ENCODE measurements around the gene ACOX3.
"Not testable (repeated sequence)": the region's sequence is repeated elsewhere in the genome, so short reads cannot be mapped to it uniquely, and the experiment has no call there.

The ACOX3 gene

GRCh38 chr4:8440492-8441311 is at the start of gene ACOX3, which contains the start of gene TRMT44:
TSS of gene ACOX3 (minus strand) at chr4:8440723. CDS start at chr4:8416521, 24,202 bp downstream.
TSS of gene TRMT44 (plus strand) at chr4:8440777. CDS start at chr4:8440823, 46 bp downstream.
- DNase-seq: peak; percentile 95

GRCh38 chr4:8488791-8489369 is 48.4 kb upstream of the ACOX3 start:
- no peak for DNase-seq

GRCh38 chr4:8486643-8487042 is 46.1 kb upstream of the ACOX3 start:
- DNase-seq: not testable (repeated sequence)

- DNase-seq: no peak
Measured at GRCh38 chr4:8480221-8480620, 39.7 kb upstream of the ACOX3 start.

GRCh38 chr4:8478801-8479744 is 38.5 kb upstream of the ACOX3 start:
- no peak for DNase-seq

GRCh38 chr4:8478371-8478770 is 37.8 kb upstream of the ACOX3 start:
- no peak for DNase-seq

- no peak for DNase-seq
Measured at GRCh38 chr4:8477676-8478075, 37.2 kb upstream of the ACOX3 start.

- no peak for DNase-seq
Measured at GRCh38 chr4:8477095-8477635, 36.6 kb upstream of the ACOX3 start.

- DNase-seq: no peak
Measured at GRCh38 chr4:8475751-8476575, 35.4 kb upstream of the ACOX3 start.

- DNase-seq: no peak
Measured at GRCh38 chr4:8474856-8475255, 34.3 kb upstream of the ACOX3 start.

GRCh38 chr4:8473920-8474590 is 33.5 kb upstream of the ACOX3 start:
- DNase-seq: no peak

- DNase-seq: no peak
Measured at GRCh38 chr4:8473198-8473919, 32.8 kb upstream of the ACOX3 start.

- no peak for DNase-seq
Measured at GRCh38 chr4:8472689-8473197, 32.2 kb upstream of the ACOX3 start.

- DNase-seq: no peak
Measured at GRCh38 chr4:8472158-8472688, 31.7 kb upstream of the ACOX3 start.

- no peak for DNase-seq
Measured at GRCh38 chr4:8471211-8471875, 30.8 kb upstream of the ACOX3 start.

GRCh38 chr4:8470451-8471024 is 30.0 kb upstream of the ACOX3 start:
- no peak for DNase-seq

GRCh38 chr4:8469550-8469949 is 29.0 kb upstream of the ACOX3 start:
- no peak for DNase-seq

GRCh38 chr4:8468746-8469535 is 28.4 kb upstream of the ACOX3 start:
- DNase-seq: peak; percentile 21
